Lower lobe of right lung (tissue), 2 donors: ENCODE results near the gene MCTP1. TPM values are rescaled to one million over a fixed set of nuclear protein-coding genes. Genes with fewer than 3 reads are reported as not detected.

Experiments
- ATAC-seq, 2 donors: fragments of 200-7000 bp; cut with Tn5 transposase; one replicate each; pipeline ENCODE4 v1.9.1; 2020 to 2022; ENCODE audit warnings: mild to moderate bottlenecking in 2 of 2, moderate library complexity in 2 of 2
- DNase-seq: peaks from one replicate; pipeline ENCODE4 v3.0.0-alpha.2; 2020
- H3K27ac ChIP-seq: fragments of 200-600 bp; one replicate; pipeline ENCODE4 v1.8.0; 2022
- H3K27me3 ChIP-seq: fragments of 200-600 bp; one replicate; pipeline ENCODE4 v1.8.0; 2022; ENCODE audit warnings: low read depth
- H3K36me3 ChIP-seq: fragments of 200-600 bp; one replicate; pipeline ENCODE4 v1.8.0; 2022; ENCODE audit warnings: mild to moderate bottlenecking
- H3K4me1 ChIP-seq: fragments of 200-600 bp; one replicate; pipeline ENCODE4 v1.8.0; 2022
- H3K4me3 ChIP-seq: fragments of 200-600 bp; one replicate; pipeline ENCODE4 v1.8.0; 2022; ENCODE audit warnings: mild to moderate bottlenecking
- H3K9me3 ChIP-seq: fragments of 200-600 bp; one replicate; pipeline ENCODE4 v1.8.0; 2022
- intact Hi-C: fragments of 100-400 bp; cut with DNase I; formaldehyde crosslinking; loops from one replicate; pipeline ENCODE4 v1.11.0; 2022
- total RNA-seq: library from RNA; stranded (reverse); fragmentation: NEBNext Ultra II Directional; extraction: Animal tissue kit (Norgen Biotek cat#: 25700); gene quantifications from one replicate; pipeline ENCODE4 v1.2.1, GENCODE V29; 2021
- TF ChIP-seq, protein P1 (sequence below): fragments of 200-600 bp; IDR thresholded peaks from one replicate; pipeline ENCODE4 v1.8.0; 2022; ENCODE audit warnings: antibody characterized with exemption, mild to moderate bottlenecking
- donor health status: DM: no; HTN: yes; CAD: no; lungs with severe emphysema.

MCTP1 gene
- total RNA-seq, 1 donor from 2014 or later = 38.7 TPM

DNA sequence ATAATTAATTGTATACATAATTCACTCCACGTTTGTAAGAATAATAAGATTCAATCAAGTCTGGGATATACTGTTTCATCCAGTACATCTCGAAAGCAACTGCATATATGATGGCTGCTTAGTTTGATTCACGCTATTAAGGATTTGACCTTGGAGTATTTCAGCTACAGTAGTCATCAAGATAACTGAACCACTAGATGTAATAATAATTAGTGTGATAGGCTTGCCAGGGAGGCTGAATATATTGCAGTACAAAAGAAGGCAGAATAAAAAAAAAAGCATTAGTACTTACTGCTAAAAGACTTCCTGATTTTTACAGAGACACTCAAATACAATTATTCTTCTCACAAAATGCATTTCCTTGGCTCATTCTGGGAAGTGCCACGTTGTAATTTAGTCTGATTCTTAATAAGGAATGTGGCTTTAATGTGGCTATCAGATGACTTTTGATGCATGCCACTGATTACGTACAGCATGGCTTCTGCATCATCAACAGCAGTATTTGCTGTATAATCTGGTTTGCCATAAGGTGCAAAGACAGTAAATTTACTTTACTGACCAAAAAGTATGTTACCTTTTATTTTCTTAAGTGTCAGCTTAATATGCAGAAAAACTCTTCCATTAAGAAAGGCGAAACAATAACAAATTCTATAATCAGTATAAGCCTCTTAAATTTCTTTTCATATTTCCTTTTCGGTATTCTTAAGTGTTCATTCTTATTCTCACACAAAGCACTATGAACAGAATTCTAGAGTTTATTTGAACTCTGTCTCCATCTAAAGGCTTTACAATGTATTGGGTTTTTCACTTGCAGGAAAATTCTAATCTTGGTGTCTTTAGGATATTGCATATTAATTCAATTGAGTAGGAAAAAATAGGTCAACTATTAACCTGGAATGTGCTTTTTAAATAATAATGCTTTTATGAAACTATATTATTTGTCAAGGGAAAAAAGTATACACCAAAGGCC, 500.1 kb downstream of the MCTP1 start:
- no peak for ATAC-seq
- TF ChIP-seq, protein P1, sequence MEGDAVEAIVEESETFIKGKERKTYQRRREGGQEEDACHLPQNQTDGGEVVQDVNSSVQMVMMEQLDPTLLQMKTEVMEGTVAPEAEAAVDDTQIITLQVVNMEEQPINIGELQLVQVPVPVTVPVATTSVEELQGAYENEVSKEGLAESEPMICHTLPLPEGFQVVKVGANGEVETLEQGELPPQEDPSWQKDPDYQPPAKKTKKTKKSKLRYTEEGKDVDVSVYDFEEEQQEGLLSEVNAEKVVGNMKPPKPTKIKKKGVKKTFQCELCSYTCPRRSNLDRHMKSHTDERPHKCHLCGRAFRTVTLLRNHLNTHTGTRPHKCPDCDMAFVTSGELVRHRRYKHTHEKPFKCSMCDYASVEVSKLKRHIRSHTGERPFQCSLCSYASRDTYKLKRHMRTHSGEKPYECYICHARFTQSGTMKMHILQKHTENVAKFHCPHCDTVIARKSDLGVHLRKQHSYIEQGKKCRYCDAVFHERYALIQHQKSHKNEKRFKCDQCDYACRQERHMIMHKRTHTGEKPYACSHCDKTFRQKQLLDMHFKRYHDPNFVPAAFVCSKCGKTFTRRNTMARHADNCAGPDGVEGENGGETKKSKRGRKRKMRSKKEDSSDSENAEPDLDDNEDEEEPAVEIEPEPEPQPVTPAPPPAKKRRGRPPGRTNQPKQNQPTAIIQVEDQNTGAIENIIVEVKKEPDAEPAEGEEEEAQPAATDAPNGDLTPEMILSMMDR = no peak
- no peaks in the 10 kb centered on the region for H3K36me3 ChIP-seq
- H3K4me1 ChIP-seq = no peaks in the 10 kb centered on the region
- H3K27ac ChIP-seq = no peak overlapping the region
- H3K4me3 ChIP-seq = no peak overlapping the region
- intact Hi-C loops = no loop called here
- no peaks in the 10 kb centered on the region for H3K9me3 ChIP-seq
- H3K27me3 ChIP-seq = no peaks in the 10 kb centered on the region
- no peak for DNase-seq

DNA sequence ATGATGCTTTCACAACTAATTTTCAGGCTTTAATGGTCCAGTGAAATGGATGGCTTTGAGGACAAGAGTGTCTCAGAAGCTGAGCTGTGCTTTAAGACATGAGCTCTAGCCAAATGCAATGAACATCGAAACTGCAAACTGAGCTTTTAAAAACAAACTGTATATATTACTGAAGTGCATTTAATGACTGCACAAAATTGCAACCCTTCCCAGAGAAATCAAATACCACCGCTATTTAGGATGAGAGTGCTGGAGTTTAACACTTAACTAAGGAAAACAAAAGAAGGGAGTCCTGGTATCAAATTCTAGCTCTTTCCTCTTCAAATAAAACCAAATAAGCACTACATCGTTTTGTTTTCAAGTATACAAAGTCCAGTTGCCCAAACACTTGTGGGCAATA, 502.5 kb downstream of the MCTP1 start:
- intact Hi-C loops = no loop called here
- DNase-seq (no peak), ATAC-seq (no peak)
- Histone ChIP-seq H3K36me3 (no peaks in the 10 kb centered on the region), H3K27ac (no peak overlapping the region), H3K27me3 (no peaks in the 10 kb centered on the region), H3K9me3 (no peaks in the 10 kb centered on the region), H3K4me1 (no peaks in the 10 kb centered on the region), H3K4me3 (no peak overlapping the region)
- TF ChIP-seq, protein P1 = no peak

DNA sequence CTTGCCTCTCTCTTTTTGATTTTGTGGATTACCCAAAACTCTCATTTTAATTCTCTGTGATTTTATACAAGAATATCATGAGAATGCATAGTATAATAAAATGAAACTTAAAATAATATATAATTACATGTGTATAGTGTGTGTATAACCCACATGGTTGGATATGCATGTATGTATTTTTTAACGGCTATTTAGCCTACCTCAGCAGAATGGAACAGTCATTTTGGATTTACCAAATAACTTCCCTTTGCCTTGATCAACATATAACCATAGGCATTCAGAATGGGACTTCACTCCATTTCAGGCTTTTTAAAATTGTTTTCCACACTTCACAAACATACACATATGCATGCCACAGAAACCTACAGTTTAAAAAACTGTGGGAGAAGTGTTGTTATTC, 505.2 kb downstream of the MCTP1 start:
- ATAC-seq = no peak
- H3K9me3 ChIP-seq = no peaks in the 10 kb centered on the region
- no peaks in the 10 kb centered on the region for H3K4me1 ChIP-seq
- intact Hi-C loops = no loop called here
- no peak overlapping the region for H3K27ac ChIP-seq
- no peak for DNase-seq
- H3K27me3 ChIP-seq = no peaks in the 10 kb centered on the region
- H3K4me3 ChIP-seq = no peak overlapping the region
- no peaks in the 10 kb centered on the region for H3K36me3 ChIP-seq
- TF ChIP-seq, protein P1 = no peak

DNA sequence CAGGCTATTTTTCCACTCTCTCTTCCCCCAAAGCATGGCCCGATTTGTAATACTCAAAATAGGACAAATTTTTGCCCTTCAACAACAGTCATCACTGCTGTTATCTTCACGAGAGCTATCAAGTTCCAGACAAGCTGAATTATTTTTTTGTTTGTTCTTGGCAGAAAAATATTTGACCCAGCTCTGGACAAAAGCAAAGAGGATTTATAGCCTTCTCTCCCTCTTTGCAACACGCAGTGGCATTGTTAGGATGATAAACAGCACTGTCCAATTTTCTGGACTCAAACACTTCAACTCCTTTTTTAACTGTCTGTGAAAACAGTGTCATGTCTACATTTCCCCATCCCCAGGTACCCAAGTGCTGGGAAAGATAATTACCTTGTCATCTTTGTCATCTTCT, 506.2 kb downstream of the MCTP1 start:
- Histone ChIP-seq H3K27ac (no peak overlapping the region), H3K36me3 (no peaks in the 10 kb centered on the region), H3K4me3 (no peak overlapping the region), H3K27me3 (no peaks in the 10 kb centered on the region), H3K9me3 (no peaks in the 10 kb centered on the region), H3K4me1 (no peaks in the 10 kb centered on the region)
- DNase-seq (no peak), ATAC-seq (no peak)
- TF ChIP-seq, protein P1 = no peak
- intact Hi-C loops = no loop called here

DNA sequence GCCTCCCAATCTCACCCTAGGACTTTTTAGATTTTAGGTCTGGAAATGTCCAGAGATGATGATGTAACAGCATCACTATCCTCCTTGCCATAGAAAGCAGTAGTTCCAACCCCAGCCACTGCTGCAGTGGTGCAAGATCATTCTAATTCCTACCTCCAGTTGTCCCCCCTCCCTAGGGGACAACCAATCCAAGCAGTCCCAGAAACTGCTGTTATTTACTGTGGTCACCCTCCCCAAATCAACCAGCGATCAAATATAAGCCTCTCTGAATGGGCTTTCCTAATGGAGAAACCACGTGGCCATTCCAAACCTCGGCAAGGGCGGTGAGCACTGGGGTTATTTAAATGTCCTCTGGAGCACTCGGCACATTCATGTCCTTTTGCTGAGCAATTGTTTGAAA, 506.6 kb downstream of the MCTP1 start:
- no peak overlapping the region for H3K27ac ChIP-seq
- no peaks in the 10 kb centered on the region for H3K9me3 ChIP-seq
- TF ChIP-seq, protein P1 = no peak
- no peaks in the 10 kb centered on the region for H3K4me1 ChIP-seq
- intact Hi-C loops = no loop called here
- no peaks in the 10 kb centered on the region for H3K36me3 ChIP-seq
- no peaks in the 10 kb centered on the region for H3K27me3 ChIP-seq
- DNase-seq (no peak), ATAC-seq (no peak)
- H3K4me3 ChIP-seq = no peak overlapping the region
